HG03066 (cell line): Measurements from ENCODE around the gene CCDC122.

ENCODE experiments used
- ATAC-seq: cut with Tn5 transposase; IDR thresholded peaks from one replicate; pipeline ENCODE4 v1.9.1; 2021; ENCODE audit warnings: low read depth; ENCODE audit not compliant: unreplicated experiment

CCDC122 gene

GRCh38 chr13:43805071-43805468 is 74.5 kb downstream of the CCDC122 start:
- ATAC-seq: no peak

DNA sequence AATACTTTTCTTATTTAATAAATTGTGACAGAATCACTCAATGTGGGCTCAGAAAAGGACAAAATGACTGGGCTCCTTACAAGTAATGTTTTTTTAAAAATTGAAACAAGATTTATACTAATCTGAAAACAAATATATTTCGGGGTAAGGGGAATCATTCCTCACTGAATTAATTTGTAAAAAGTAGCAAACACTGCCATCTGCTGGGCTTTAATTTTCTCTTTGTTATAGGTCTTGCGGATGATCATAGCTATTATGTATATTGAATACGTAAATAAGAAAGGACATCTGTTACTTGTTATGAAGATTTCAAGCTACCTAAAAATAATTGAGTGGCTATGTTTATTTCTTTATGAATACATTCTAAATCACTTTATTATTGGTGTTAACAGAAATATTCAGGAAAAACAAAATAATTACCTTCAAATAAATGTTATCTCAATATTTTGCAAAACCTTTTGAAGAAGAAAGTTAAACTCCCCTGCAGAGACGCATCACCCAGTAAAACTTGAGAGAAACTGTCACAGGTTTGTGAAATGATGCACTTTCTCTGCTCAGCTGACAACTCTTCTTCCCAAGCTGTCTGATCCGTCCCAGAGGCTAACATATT is 75.0 kb downstream of the CCDC122 start:
- no peak for ATAC-seq

DNA sequence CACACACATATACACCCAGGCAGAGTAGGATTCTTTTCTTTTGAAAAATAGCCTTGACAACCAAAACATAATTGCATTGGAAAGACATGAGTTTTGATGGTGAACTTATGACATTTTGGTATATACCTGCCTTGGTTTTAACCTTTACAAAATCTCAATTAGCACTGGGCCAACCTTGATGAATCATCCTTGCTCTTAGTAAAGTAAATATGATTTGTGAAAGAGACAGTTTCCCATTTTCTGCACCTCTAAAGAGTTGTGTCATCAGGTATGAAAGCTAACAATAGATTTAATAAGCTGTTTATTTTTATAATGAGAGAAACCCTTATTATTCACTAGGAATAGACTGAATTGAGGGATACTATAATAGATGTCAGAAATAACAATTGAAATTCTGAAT is 77.0 kb downstream of the CCDC122 start:
- ATAC-seq: no peak

- ATAC-seq: no peak
Measured at GRCh38 chr13:43800828-43801227, 78.7 kb downstream of the CCDC122 start.

- ATAC-seq: no peak
Measured at GRCh38 chr13:43799191-43799590, 80.3 kb downstream of the CCDC122 start.

GRCh38 chr13:43797869-43798268 is 81.7 kb downstream of the CCDC122 start:
- ATAC-seq: no peak

DNA sequence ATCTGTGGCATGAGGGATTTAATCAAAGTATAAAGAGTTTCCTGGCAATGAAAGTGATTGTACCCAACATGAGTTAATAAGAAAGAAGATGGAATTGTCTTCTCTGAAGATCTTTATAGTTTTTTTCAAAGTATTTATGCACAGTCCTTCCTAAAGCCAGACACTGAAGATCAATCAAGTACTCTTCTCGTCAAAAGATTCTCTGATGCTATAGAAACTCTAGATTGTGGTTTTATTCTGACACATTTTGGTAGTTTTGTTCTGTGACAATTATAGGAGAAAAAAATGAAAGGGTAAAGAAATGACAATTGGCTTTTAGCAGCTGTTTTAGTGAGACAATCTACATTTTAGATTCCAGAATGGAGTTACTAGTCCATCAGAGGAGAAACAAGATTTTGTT is 82.4 kb downstream of the CCDC122 start:
- no peak for ATAC-seq

- no peak for ATAC-seq
Measured at GRCh38 chr13:43794416-43794815, 85.1 kb downstream of the CCDC122 start.

GRCh38 chr13:43792076-43792881 is 87.3 kb downstream of the CCDC122 start:
- ATAC-seq: no peak

DNA sequence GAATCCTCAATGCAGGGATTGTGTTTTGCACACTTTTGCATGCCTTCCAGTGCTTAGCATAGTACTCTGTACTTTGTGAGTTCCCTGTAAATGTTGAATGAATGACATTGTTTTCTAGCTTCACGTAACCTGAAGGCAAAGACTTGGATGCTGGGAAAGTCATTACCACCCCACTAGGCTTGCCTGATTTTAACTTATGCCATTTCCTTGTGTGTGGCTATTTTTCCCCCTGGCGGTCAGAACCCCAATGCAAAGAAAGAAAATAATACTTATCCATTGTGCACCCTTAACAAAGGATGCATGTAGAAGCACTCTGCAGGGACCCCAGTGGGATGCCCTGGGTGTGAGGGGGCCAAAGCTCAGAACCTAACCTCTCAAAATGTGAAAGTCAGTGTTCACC is 91.5 kb downstream of the CCDC122 start:
- no peak for ATAC-seq

- no peak for ATAC-seq
Measured at GRCh38 chr13:43787518-43787891, 92.0 kb downstream of the CCDC122 start.

DNA sequence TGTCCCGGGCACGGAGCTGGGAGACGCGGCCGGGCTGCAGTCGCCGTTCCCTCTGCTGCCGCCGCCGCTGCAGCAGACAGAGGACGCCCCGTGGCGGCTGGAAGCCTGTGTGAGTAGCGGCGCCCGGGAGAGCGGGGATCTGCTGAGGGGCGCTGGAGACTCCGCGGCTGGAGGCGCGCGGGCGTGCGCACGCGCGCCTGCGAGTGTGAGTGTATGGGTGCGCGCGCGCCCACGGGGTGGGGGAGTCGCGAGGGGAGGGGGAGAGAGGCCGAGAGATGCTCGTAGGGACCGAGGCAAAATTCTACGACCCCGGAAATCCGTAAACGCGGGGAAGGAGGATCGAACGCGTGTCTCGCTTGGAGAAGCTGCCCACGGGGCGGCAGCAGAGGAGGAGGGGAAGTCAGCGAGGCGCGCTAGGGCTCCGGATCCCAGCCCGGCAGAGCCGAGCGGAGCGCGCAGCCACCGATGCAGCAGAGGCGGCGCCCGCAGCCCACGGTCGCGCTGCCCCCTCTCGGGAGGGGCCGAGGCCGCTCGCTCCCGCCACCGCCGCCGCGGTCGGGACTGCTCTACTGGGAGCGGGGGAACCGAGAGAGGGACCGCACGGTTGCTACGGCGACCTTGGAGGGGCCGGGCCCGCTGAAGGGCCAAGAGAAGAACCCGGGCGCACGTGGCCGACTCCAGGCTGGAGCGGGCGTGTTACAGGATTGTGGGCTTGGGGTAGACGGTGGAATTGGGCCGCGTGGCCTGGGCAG is 92.6 kb downstream of the CCDC122 start, which contains the start of gene ENOX1:
Gene ENOX1, minus strand, starts transcription at position 207 of the 752 bp plus-strand sequence.
- ATAC-seq: no peak

GRCh38 chr13:43786472-43786765 is 93.1 kb downstream of the CCDC122 start:
- no peak for ATAC-seq
